ENCODE results near the gene PYROXD2.

DNA sequence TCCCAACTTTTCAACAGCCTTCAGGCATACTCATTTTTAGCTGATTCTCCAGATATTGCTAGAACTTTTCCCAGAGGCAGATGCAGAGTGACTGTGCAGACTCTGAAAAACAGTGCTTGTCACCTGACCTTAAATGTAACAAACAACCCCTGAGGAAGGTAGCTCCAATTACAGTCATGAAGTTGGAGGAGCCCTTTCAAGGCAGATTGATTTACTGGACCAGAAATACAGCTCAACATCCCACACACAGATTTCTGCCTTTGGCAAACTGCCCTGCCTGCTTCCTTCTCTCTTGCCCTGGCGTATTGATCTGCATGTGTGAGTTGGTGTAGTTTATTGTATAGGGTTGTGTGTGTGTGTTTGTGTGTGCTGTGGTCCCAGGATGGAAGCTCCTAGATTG, 38.5 kb downstream of the PYROXD2 start:
- no peak for TF ChIP-seq POLR2A (IDR thresholded peaks at IDR 0.05)
- TF ChIP-seq, protein P1, sequence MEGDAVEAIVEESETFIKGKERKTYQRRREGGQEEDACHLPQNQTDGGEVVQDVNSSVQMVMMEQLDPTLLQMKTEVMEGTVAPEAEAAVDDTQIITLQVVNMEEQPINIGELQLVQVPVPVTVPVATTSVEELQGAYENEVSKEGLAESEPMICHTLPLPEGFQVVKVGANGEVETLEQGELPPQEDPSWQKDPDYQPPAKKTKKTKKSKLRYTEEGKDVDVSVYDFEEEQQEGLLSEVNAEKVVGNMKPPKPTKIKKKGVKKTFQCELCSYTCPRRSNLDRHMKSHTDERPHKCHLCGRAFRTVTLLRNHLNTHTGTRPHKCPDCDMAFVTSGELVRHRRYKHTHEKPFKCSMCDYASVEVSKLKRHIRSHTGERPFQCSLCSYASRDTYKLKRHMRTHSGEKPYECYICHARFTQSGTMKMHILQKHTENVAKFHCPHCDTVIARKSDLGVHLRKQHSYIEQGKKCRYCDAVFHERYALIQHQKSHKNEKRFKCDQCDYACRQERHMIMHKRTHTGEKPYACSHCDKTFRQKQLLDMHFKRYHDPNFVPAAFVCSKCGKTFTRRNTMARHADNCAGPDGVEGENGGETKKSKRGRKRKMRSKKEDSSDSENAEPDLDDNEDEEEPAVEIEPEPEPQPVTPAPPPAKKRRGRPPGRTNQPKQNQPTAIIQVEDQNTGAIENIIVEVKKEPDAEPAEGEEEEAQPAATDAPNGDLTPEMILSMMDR (IDR thresholded peaks at IDR 0.05): no peak
